GM23338 (cell line): ENCODE data around the gene TIMM10B. TPM values are rescaled to one million over a fixed set of nuclear protein-coding genes. Genes with fewer than 3 reads are reported as not detected.
A peak's percentile ranks its signal among the peaks of the same experiment; 100 is the strongest.

Source experiments
- ATAC-seq: fragments of 200-7000 bp; cut with Tn5 transposase; 3 replicates; pipeline ENCODE4 v1.9.1; 2020
- DNase-seq: peaks from one replicate; pipeline ENCODE4 v3.0.0-alpha.2; 2015; ENCODE audit warnings: low spot score
- H2AFZ ChIP-seq: fragments of 200-600 bp; sonication (generic); 2 replicates; pipeline ENCODE4 v1.8.0; 2016; ENCODE audit warnings: antibody characterized with exemption, mild to moderate bottlenecking, moderate library complexity
- H3F3A ChIP-seq: fragments of 200-600 bp; sonication (generic); replicated peaks from 2 replicates; pipeline ENCODE4 v1.8.0; 2017; ENCODE audit warnings: antibody characterized with exemption, mixed run types, low read depth
- H3K27ac ChIP-seq: fragments of 200-600 bp; sonication (generic); 2 replicates; pipeline ENCODE4 v1.6.1; 2016; ENCODE audit warnings: low read depth
- H3K27me3 ChIP-seq: fragments of 200-600 bp; sonication (generic); 2 replicates; pipeline ENCODE4 v1.8.0; 2016; ENCODE audit warnings: mild to moderate bottlenecking, mixed run types, moderate library complexity; ENCODE audit not compliant: insufficient read depth
- H3K36me3 ChIP-seq: fragments of 200-600 bp; sonication (generic); 2 replicates; pipeline ENCODE4 v1.8.0; 2016; ENCODE audit warnings: mild to moderate bottlenecking; ENCODE audit not compliant: insufficient read depth
- H3K4me1 ChIP-seq: fragments of 200-600 bp; sonication (generic); 2 replicates; pipeline ENCODE4 v1.8.0; 2016; ENCODE audit warnings: mild to moderate bottlenecking, moderate library complexity; ENCODE audit not compliant: insufficient read depth
- H3K4me2 ChIP-seq: fragments of 200-600 bp; sonication (generic); 2 replicates; pipeline ENCODE4 v1.7.1; 2017; ENCODE audit warnings: mixed run types
- H3K4me3 ChIP-seq: fragments of 200-600 bp; sonication (generic); 2 replicates; pipeline ENCODE4 v1.6.1; 2016; ENCODE audit warnings: mixed run types
- H3K79me2 ChIP-seq: fragments of 200-600 bp; sonication (generic); replicated peaks from 2 replicates; pipeline ENCODE4 v1.8.0; 2017; ENCODE audit warnings: mild to moderate bottlenecking; ENCODE audit not compliant: insufficient read depth
- H3K9me2 ChIP-seq: fragments of 200-600 bp; sonication (generic); 2 replicates; pipeline ENCODE4 v1.8.0; 2017; ENCODE audit not compliant: insufficient read depth
- H4K20me1 ChIP-seq: fragments of 200-600 bp; sonication (generic); replicated peaks from 2 replicates; pipeline ENCODE4 v1.8.0; 2017; ENCODE audit warnings: mild to moderate bottlenecking; ENCODE audit not compliant: insufficient read depth
- H3K27ac Mint-ChIP-seq: 2 replicates; pipeline ENCODE4 v1.8.0; 2020; ENCODE audit warnings: inconsistent platforms, mild to moderate bottlenecking, moderate library complexity, mixed read lengths
- H3K27me3 Mint-ChIP-seq: 3 replicates; pipeline ENCODE4 v1.8.0; 2022; ENCODE audit warnings: low read depth, mild to moderate bottlenecking, moderate library complexity, mixed read lengths, inconsistent platforms; ENCODE audit not compliant: insufficient read depth, poor library complexity
- H3K36me3 Mint-ChIP-seq: 3 replicates; pipeline ENCODE4 v1.8.0; 2021; ENCODE audit warnings: low read depth, mild to moderate bottlenecking, inconsistent platforms, moderate library complexity, mixed read lengths
- H3K4me1 Mint-ChIP-seq: 3 replicates; pipeline ENCODE4 v1.8.0; 2020; ENCODE audit warnings: mild to moderate bottlenecking, inconsistent platforms, mixed read lengths
- H3K4me3 Mint-ChIP-seq: 3 replicates; pipeline ENCODE4 v1.8.0; 2021; ENCODE audit warnings: moderate library complexity, mild to moderate bottlenecking, inconsistent platforms, mixed read lengths
- H3K9me3 Mint-ChIP-seq: 3 replicates; pipeline ENCODE4 v1.8.0; 2020; ENCODE audit warnings: moderate library complexity, mild to moderate bottlenecking, inconsistent platforms, mixed read lengths
- CREB1 ChIP-seq: fragments of 250-450 bp; sonication (Bioruptor Pico); IDR thresholded peaks from 2 replicates; pipeline ENCODE4 v1.5.0; 2020; ENCODE audit warnings: low read depth, mild to moderate bottlenecking, moderate library complexity
- EZH2 ChIP-seq: fragments of 200-600 bp; sonication (generic); IDR thresholded peaks from one replicate; pipeline ENCODE4 v1.8.0; 2017; ENCODE audit warnings: antibody characterized with exemption, mild to moderate bottlenecking, low read depth; ENCODE audit not compliant: unreplicated experiment
- EZH2phosphoT487 ChIP-seq: fragments of 200-600 bp; sonication (generic); IDR thresholded peaks from one replicate; pipeline ENCODE4 v1.8.1; 2018; ENCODE audit warnings: antibody characterized with exemption; ENCODE audit not compliant: unreplicated experiment
- JUNB ChIP-seq: IDR thresholded peaks from one replicate; pipeline ENCODE4 v1.6.1; 2016; ENCODE audit warnings: antibody characterized with exemption; ENCODE audit not compliant: unreplicated experiment
- ZNF114 ChIP-seq: fragments of 250-450 bp; sonication (Bioruptor Pico); IDR thresholded peaks from 2 replicates; pipeline ENCODE4 v1.5.0; 2020; ENCODE audit warnings: mild to moderate bottlenecking, moderate library complexity
- ZNF331 ChIP-seq: fragments of 250-450 bp; sonication (Bioruptor Pico); IDR thresholded peaks from 2 replicates; pipeline ENCODE4 v1.5.0; 2020; ENCODE audit warnings: low read depth, mild to moderate bottlenecking, moderate library complexity
- polyA plus RNA-seq: library from polyadenylated mRNA; unstranded; fragments of >200 nt; fragmentation: Nextera tagmentation; extraction: Ambion mirVana; gene quantifications from 2 replicates; pipeline ENCODE4 v1.2.1, GENCODE V29; 2016
- total RNA-seq: library from RNA; depleted of rRNA; stranded (reverse); fragments of >200 nt; shearing (Covaris generic); gene quantifications from 2 replicates; pipeline ENCODE4 v1.2.3, GENCODE V29; 2014
- TF ChIP-seq, protein P1 (sequence below), 2 experiments: fragments of 200-600 bp in 1 of 2; sonication (generic) in 1 of 2; conservative IDR thresholded peaks; 2 replicates each; pipeline versions ENCODE4 v1.5.1 to v1.6.1; 2016 to 2017; ENCODE audit warnings: antibody characterized with exemption in 2 of 2, low read depth in 2 of 2, mild to moderate bottlenecking in 2 of 2, moderate library complexity in 1 of 2
- TF ChIP-seq, protein P2 (sequence below): IDR thresholded peaks from 2 replicates; pipeline ENCODE4 v1.6.1; 2016; ENCODE audit warnings: antibody characterized with exemption
- TF ChIP-seq, protein P3 (sequence below): IDR thresholded peaks from one replicate; pipeline ENCODE4 v1.6.1; 2018; ENCODE audit warnings: antibody characterized with exemption; ENCODE audit not compliant: unreplicated experiment
- TF ChIP-seq, protein P4 (sequence below): fragments of 250-450 bp; sonication (Bioruptor Pico); IDR thresholded peaks from 2 replicates; pipeline ENCODE4 v1.5.0; 2020; ENCODE audit warnings: mild to moderate bottlenecking, moderate library complexity

Gene TIMM10B
- total and polyA plus RNA-seq, 2 experiments from 2014 or later: 30.8 to 54.2 TPM

DNA sequence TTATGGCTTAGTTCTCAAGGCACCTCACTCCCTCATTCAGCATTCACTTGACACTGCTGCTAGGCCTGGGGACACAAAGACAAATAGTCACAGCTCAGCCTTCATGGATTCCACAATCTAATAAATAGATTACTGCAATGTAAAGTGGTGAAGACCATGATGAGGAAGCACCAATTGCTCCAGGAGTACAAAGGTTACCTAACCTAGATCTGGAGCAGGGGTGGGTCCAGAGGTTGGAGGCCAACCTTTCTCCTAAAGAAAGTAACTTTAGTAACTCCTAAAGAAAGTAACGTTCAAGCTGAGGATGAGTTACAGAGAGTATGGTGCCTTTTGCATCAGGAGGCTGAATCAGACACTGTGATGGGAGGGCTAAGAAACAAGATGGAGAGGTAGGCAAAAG is 11.7 kb upstream of the TIMM10B start (continued):
- TF ChIP-seq, protein P1, sequence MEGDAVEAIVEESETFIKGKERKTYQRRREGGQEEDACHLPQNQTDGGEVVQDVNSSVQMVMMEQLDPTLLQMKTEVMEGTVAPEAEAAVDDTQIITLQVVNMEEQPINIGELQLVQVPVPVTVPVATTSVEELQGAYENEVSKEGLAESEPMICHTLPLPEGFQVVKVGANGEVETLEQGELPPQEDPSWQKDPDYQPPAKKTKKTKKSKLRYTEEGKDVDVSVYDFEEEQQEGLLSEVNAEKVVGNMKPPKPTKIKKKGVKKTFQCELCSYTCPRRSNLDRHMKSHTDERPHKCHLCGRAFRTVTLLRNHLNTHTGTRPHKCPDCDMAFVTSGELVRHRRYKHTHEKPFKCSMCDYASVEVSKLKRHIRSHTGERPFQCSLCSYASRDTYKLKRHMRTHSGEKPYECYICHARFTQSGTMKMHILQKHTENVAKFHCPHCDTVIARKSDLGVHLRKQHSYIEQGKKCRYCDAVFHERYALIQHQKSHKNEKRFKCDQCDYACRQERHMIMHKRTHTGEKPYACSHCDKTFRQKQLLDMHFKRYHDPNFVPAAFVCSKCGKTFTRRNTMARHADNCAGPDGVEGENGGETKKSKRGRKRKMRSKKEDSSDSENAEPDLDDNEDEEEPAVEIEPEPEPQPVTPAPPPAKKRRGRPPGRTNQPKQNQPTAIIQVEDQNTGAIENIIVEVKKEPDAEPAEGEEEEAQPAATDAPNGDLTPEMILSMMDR (conservative IDR thresholded peaks at IDR 0.05; ENCODE audit: low read depth in 2 of 2): no peak
- TF ChIP-seq, protein P2, sequence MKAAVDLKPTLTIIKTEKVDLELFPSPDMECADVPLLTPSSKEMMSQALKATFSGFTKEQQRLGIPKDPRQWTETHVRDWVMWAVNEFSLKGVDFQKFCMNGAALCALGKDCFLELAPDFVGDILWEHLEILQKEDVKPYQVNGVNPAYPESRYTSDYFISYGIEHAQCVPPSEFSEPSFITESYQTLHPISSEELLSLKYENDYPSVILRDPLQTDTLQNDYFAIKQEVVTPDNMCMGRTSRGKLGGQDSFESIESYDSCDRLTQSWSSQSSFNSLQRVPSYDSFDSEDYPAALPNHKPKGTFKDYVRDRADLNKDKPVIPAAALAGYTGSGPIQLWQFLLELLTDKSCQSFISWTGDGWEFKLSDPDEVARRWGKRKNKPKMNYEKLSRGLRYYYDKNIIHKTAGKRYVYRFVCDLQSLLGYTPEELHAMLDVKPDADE: no peak

DNA sequence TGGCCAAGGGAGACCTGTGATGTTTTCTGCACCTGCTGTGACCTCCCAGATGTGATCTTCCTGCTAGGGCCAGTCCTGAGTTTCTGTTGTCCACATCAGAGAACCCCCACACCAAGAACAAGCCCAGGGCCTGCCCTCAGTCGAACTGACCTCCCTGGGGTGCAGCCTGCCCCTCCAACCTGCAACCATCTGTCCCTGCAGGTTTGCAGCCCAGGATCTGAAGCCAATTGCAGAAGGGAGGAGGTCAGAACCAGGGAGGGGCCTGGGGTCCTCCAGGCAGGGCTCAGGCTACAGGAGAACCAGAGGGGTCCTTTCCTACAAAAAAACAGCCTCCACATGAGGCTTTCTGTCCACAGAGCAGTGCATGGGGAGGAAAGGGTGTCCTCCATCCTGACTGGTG is 8.4 kb upstream of the TIMM10B start:
- Mint-ChIP-seq H3K36me3 (peaks cover 17% of the 10 kb centered on the region), H3K27ac (no peak overlapping the region), H3K9me3 (no peaks in the 10 kb centered on the region), H3K4me3 (peak overlapping the region; percentile 88), H3K27me3 (peaks cover 13% of the 10 kb centered on the region), H3K4me1 (peaks cover 31% of the 10 kb centered on the region)
- Histone ChIP-seq H3K36me3 (peaks cover 4% of the 10 kb centered on the region; the same call in 1 of the 2 replicates), H3K9me2 (no peaks in the 10 kb centered on the region), H3K27me3 (no peaks in the 10 kb centered on the region), H3K79me2 (no peaks in the 10 kb centered on the region), H3F3A (0 out of 2 replicates have a peak, but pooled peaks cover 13% of the 10 kb centered on the region), H2AFZ (no peak overlapping the region), H3K27ac (no peak overlapping the region), H4K20me1 (no peaks in the 10 kb centered on the region; the same call in none of the 2 replicates), H3K4me3 (peak overlapping the region; percentile 93), H3K4me2 (peak overlapping the region; percentile 89), H3K4me1 (peaks cover 27% of the 10 kb centered on the region)
- DNase-seq: peak; percentile 8
- ATAC-seq: no peak
- TF ChIP-seq, protein P3, sequence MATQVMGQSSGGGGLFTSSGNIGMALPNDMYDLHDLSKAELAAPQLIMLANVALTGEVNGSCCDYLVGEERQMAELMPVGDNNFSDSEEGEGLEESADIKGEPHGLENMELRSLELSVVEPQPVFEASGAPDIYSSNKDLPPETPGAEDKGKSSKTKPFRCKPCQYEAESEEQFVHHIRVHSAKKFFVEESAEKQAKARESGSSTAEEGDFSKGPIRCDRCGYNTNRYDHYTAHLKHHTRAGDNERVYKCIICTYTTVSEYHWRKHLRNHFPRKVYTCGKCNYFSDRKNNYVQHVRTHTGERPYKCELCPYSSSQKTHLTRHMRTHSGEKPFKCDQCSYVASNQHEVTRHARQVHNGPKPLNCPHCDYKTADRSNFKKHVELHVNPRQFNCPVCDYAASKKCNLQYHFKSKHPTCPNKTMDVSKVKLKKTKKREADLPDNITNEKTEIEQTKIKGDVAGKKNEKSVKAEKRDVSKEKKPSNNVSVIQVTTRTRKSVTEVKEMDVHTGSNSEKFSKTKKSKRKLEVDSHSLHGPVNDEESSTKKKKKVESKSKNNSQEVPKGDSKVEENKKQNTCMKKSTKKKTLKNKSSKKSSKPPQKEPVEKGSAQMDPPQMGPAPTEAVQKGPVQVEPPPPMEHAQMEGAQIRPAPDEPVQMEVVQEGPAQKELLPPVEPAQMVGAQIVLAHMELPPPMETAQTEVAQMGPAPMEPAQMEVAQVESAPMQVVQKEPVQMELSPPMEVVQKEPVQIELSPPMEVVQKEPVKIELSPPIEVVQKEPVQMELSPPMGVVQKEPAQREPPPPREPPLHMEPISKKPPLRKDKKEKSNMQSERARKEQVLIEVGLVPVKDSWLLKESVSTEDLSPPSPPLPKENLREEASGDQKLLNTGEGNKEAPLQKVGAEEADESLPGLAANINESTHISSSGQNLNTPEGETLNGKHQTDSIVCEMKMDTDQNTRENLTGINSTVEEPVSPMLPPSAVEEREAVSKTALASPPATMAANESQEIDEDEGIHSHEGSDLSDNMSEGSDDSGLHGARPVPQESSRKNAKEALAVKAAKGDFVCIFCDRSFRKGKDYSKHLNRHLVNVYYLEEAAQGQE: no peak
- no peak for TF ChIP-seq JUNB
- TF ChIP-seq, protein P4, sequence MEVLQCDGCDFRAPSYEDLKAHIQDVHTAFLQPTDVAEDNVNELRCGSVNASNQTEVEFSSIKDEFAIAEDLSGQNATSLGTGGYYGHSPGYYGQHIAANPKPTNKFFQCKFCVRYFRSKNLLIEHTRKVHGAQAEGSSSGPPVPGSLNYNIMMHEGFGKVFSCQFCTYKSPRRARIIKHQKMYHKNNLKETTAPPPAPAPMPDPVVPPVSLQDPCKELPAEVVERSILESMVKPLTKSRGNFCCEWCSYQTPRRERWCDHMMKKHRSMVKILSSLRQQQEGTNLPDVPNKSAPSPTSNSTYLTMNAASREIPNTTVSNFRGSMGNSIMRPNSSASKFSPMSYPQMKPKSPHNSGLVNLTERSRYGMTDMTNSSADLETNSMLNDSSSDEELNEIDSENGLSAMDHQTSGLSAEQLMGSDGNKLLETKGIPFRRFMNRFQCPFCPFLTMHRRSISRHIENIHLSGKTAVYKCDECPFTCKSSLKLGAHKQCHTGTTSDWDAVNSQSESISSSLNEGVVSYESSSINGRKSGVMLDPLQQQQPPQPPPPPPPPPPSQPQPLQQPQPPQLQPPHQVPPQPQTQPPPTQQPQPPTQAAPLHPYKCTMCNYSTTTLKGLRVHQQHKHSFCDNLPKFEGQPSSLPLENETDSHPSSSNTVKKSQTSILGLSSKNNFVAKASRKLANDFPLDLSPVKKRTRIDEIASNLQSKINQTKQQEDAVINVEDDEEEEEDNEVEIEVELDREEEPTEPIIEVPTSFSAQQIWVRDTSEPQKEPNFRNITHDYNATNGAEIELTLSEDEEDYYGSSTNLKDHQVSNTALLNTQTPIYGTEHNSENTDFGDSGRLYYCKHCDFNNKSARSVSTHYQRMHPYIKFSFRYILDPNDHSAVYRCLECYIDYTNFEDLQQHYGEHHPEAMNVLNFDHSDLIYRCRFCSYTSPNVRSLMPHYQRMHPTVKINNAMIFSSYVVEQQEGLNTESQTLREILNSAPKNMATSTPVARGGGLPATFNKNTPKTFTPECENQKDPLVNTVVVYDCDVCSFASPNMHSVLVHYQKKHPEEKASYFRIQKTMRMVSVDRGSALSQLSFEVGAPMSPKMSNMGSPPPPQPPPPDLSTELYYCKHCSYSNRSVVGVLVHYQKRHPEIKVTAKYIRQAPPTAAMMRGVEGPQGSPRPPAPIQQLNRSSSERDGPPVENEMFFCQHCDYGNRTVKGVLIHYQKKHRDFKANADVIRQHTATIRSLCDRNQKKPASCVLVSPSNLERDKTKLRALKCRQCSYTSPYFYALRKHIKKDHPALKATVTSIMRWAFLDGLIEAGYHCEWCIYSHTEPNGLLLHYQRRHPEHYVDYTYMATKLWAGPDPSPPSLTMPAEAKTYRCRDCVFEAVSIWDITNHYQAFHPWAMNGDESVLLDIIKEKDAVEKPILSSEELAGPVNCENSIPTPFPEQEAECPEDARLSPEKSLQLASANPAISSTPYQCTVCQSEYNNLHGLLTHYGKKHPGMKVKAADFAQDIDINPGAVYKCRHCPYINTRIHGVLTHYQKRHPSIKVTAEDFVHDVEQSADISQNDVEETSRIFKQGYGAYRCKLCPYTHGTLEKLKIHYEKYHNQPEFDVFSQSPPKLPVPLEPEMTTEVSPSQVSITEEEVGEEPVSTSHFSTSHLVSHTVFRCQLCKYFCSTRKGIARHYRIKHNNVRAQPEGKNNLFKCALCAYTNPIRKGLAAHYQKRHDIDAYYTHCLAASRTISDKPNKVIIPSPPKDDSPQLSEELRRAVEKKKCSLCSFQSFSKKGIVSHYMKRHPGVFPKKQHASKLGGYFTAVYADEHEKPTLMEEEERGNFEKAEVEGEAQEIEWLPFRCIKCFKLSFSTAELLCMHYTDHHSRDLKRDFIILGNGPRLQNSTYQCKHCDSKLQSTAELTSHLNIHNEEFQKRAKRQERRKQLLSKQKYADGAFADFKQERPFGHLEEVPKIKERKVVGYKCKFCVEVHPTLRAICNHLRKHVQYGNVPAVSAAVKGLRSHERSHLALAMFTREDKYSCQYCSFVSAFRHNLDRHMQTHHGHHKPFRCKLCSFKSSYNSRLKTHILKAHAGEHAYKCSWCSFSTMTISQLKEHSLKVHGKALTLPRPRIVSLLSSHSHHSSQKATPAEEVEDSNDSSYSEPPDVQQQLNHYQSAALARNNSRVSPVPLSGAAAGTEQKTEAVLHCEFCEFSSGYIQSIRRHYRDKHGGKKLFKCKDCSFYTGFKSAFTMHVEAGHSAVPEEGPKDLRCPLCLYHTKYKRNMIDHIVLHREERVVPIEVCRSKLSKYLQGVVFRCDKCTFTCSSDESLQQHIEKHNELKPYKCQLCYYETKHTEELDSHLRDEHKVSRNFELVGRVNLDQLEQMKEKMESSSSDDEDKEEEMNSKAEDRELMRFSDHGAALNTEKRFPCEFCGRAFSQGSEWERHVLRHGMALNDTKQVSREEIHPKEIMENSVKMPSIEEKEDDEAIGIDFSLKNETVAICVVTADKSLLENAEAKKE (CRISPR knock-in tag): no peak
- no peak for TF ChIP-seq EZH2phosphoT487
- no peak for TF ChIP-seq CREB1 (CRISPR knock-in tag)
- no peak for TF ChIP-seq ZNF331 (CRISPR knock-in tag)
- TF ChIP-seq EZH2: no peak
- TF ChIP-seq ZNF114 (CRISPR knock-in tag): no peak
- TF ChIP-seq, protein P2: no peak
